Upper lobe of left lung (tissue), 6 donors: ENCODE results near the gene DUSP16. TPM values are rescaled to one million over a fixed set of nuclear protein-coding genes. Genes with fewer than 3 reads are reported as not detected.
"Not testable (repeated sequence)": the region's sequence is repeated elsewhere in the genome, so short reads cannot be mapped to it uniquely, and the experiment has no call there.

Source experiments
- ATAC-seq, 2 donors: fragments of 200-7000 bp; cut with Tn5 transposase; one replicate each; pipeline ENCODE4 v1.9.1; 2022; ENCODE audit warnings: mild to moderate bottlenecking in 2 of 2, moderate library complexity in 2 of 2; ENCODE audit not compliant: low FRiP score in 2 of 2
- DNase-seq, 2 donors: peaks; one replicate each; pipeline ENCODE4 v3.0.0-alpha.2; 2019 to 2020
- H3K27ac ChIP-seq, 4 donors: fragments of 200-600 bp; sonication (generic); one replicate each; pipeline ENCODE4 v1.5.1; 2016 to 2019
- H3K27me3 ChIP-seq, 4 donors: fragments of 200-600 bp; sonication (generic); one replicate each; pipeline ENCODE4 v1.5.1; 2017 to 2019
- H3K36me3 ChIP-seq, 4 donors: fragments of 200-600 bp; sonication (generic); one replicate each; pipeline ENCODE4 v1.5.1; 2016 to 2019
- H3K4me1 ChIP-seq, 4 donors: fragments of 200-600 bp; sonication (generic); one replicate each; pipeline ENCODE4 v1.5.1; 2018 to 2019
- H3K4me3 ChIP-seq, 4 donors: fragments of 200-600 bp; sonication (generic); one replicate each; pipeline ENCODE4 v1.5.1; 2017 to 2019; ENCODE audit warnings: mild to moderate bottlenecking in 2 of 4, moderate library complexity in 1 of 4
- H3K9me3 ChIP-seq, 4 donors: fragments of 200-600 bp; sonication (generic); one replicate each; pipeline ENCODE4 v1.5.1; 2018 to 2019
- EP300 ChIP-seq, 4 donors: sonication (generic); formaldehyde crosslinking; IDR thresholded peaks; one replicate each; pipeline ENCODE4 v1.5.1; 2017; ENCODE audit warnings: antibody characterized with exemption in 4 of 4, control low read depth in 2 of 4
- POLR2A ChIP-seq, 4 donors: fragments of 450-650 bp; IDR thresholded peaks; one replicate each; pipeline ENCODE4 v1.5.1; 2016 to 2017; ENCODE audit warnings: antibody characterized with exemption in 4 of 4, mild to moderate bottlenecking in 2 of 4
- POLR2AphosphoS5 ChIP-seq, 2 donors: sonication (generic); formaldehyde crosslinking; IDR thresholded peaks; one replicate each; pipeline ENCODE4 v1.5.1; 2017; ENCODE audit warnings: antibody characterized with exemption in 2 of 2
- WGBS, 2 donors: methylation state at CpG; one replicate each; pipeline ENCODE4 v1.1.5; 2017 to 2018; 5-methylcytosine and 5-hydroxymethylcytosine counted together
- total RNA-seq, 6 donors: library from RNA; depleted of rRNA in 4 of 6; stranded (reverse); fragments of >200 nt in 4 of 6; gene quantifications; one replicate each; pipeline versions ENCODE4 v1.1.0 to v1.2.1, GENCODE V29; 2016 to 2021
- TF ChIP-seq, protein P1 (sequence below), 6 experiments: fragments of 450-650 bp in 4 of 6; fragments of 200-600 bp in 2 of 6; sonication (generic) in 2 of 6; IDR thresholded peaks; one replicate each; pipeline ENCODE4 v1.5.1; 2016 to 2019; ENCODE audit warnings: antibody characterized with exemption in 6 of 6
- donor health status: DM: no; HTN: no; CAD: no; lungs with moderate emphysema.
- donor health status: DM: no; HTN: yes; CAD: no; lungs with severe emphysema.

Gene DUSP16
- total RNA-seq, 6 donors from 2014 or later = 23.7 to 51.6 (median 41.7) TPM

DNA sequence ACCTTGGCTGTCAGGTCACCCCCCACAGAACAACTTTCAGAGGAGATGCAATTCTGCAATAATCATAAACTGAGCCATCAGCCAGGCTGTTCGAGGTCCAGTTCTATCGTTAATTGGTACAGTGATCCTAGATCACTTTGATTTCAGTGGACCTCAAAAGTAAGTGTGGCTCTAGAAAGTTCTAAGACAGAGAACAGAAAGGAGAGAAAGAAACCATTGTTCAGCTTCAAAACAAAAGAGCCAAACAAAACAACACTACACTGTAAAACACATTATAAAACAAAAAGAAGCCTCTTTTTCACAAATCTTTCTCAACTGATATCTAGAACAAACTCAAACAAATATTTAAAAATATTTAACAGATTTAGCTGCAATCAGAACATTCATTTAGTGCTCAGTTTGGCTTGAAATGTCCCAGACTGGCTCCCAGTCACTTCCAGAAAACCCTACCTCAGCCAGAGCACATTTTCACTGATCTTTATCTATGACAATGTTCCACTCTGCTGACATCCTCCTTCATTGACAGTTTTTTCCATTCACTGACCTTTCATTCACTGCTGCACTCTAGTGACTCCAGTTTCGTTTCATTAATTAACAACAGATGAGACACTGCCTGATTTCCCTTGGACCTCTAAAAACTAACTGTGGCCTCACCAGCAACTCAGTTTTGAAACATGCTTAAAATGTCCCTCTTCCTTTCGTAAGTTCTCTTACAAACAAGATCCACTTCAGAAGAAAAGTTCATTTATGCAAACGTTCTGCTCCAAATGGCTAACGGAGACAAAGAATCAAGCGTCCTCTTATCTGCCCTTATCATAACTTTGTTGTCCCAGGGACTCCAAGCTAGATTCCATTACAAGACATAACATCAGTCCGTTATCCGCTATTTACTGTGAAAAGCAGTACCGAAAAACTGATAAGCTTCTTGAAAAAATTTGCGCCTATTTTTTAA lies 56.8 kb downstream of the DUSP16 start:
- ATAC-seq (peak; percentile 60 to 84), DNase-seq (no peak)

DNA sequence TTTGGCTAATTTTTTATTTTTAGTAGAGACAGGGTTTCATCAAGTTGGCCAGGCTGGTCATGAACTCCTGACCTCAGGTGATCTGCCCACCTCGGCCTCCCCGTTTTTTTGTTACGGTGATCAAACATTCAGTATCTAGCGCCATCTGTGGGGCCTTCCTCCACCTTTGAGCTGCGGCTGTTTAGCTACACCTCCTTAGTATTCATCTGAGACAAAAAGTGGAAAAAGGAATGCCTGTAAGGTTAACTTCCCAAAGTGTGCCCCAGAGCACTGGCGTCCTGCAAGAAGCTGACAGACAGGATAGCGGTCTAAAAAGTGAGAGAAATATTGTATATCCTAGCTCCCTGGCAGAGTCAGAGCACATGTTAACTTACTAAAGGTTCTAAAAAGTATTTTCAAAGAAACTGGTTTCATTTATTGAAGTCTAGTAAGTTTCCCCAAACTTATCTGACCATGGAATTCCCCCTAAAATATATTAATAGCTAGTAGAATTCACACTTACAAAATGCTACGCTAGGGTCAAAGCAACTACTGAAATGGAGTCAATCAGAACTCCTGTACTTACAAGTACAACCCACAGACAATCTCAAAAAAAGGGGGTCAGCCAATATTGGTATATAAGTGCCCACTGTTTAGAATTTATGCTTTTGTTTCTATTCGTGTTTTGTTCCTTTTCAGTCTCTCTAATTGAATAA lies 59.1 kb downstream of the DUSP16 start:
- ATAC-seq (no peak), DNase-seq (no peak)
- 82 to 93% methylated on average over 9 of the region's 9 CpGs for WGBS, 2 donors
- TF ChIP-seq, protein P1, sequence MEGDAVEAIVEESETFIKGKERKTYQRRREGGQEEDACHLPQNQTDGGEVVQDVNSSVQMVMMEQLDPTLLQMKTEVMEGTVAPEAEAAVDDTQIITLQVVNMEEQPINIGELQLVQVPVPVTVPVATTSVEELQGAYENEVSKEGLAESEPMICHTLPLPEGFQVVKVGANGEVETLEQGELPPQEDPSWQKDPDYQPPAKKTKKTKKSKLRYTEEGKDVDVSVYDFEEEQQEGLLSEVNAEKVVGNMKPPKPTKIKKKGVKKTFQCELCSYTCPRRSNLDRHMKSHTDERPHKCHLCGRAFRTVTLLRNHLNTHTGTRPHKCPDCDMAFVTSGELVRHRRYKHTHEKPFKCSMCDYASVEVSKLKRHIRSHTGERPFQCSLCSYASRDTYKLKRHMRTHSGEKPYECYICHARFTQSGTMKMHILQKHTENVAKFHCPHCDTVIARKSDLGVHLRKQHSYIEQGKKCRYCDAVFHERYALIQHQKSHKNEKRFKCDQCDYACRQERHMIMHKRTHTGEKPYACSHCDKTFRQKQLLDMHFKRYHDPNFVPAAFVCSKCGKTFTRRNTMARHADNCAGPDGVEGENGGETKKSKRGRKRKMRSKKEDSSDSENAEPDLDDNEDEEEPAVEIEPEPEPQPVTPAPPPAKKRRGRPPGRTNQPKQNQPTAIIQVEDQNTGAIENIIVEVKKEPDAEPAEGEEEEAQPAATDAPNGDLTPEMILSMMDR (IDR thresholded peaks at IDR 0.05) = no peak
- TF ChIP-seq POLR2A (IDR thresholded peaks at IDR 0.05) (no peak), EP300 (IDR thresholded peaks at IDR 0.05) (no peak), POLR2AphosphoS5 (IDR thresholded peaks at IDR 0.05) (no peak)
- H3K9me3 ChIP-seq = no peaks in the 10 kb centered on the region
- no peaks in the 10 kb centered on the region for H3K36me3 ChIP-seq
- H3K4me3 ChIP-seq = no peak overlapping the region
- H3K27ac ChIP-seq = no peak overlapping the region
- H3K4me1 ChIP-seq = peaks cover 25 to 31% (median 28%) of the 10 kb centered on the region in 4 donors
- H3K27me3 ChIP-seq = no peaks in the 10 kb centered on the region

More for the DNA sequence above, 56.8 kb downstream of the DUSP16 start:
- 43 to 50% methylated on average over 11 of the region's 11 CpGs for WGBS, 2 donors
- H3K27ac ChIP-seq = peak overlapping the region; percentile 6 to 82 (median 69)
- H3K4me1 ChIP-seq = peaks cover 27 to 45% (median 38%) of the 10 kb centered on the region in 4 donors
- TF ChIP-seq POLR2AphosphoS5 (IDR thresholded peaks at IDR 0.05) (peak; percentile 30 to 66), POLR2A (IDR thresholded peaks at IDR 0.05) (no peak), EP300 (IDR thresholded peaks at IDR 0.05) (peak in 2 of 4 donors; percentile 21 to 73)
- H3K4me3 ChIP-seq = peak overlapping the region in 3 of 4 donors; percentile 4 to 29 (median 17)
- no peaks in the 10 kb centered on the region for H3K27me3 ChIP-seq
- H3K9me3 ChIP-seq = no peaks in the 10 kb centered on the region
- no peaks in the 10 kb centered on the region for H3K36me3 ChIP-seq

DNA sequence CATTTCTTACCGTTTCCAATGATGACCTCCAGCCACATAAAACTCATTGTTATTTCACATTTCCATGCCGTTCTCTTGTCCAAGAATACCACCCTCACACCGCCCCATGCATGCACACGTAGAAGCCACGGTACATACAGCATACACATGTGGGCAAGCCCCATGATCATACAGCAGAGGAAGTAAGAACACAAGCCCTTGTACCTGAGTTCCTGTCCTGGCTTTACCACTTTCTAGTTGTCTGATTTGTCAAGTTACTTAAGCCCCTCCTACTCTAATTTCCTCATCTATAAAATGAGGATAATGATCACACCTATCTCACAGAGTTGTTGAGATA lies 59.9 kb downstream of the DUSP16 start:
- no peaks in the 10 kb centered on the region for H3K9me3 ChIP-seq
- H3K4me3 ChIP-seq = no peak overlapping the region
- DNase-seq = no peak
- WGBS, 2 donors = 97% methylated on average over 5 of the region's 5 CpGs
- ATAC-seq = no peak
- TF ChIP-seq POLR2AphosphoS5 (IDR thresholded peaks at IDR 0.05) (no peak), POLR2A (IDR thresholded peaks at IDR 0.05) (no peak), EP300 (IDR thresholded peaks at IDR 0.05) (no peak)
- TF ChIP-seq, protein P1 (IDR thresholded peaks at IDR 0.05) = no peak
- H3K27ac ChIP-seq = peak overlapping the region in 1 of 4 donors; percentile 17
- no peaks in the 10 kb centered on the region for H3K36me3 ChIP-seq
- H3K4me1 ChIP-seq = peaks cover 21 to 29% (median 27%) of the 10 kb centered on the region in 4 donors
- H3K27me3 ChIP-seq = no peaks in the 10 kb centered on the region

DNA sequence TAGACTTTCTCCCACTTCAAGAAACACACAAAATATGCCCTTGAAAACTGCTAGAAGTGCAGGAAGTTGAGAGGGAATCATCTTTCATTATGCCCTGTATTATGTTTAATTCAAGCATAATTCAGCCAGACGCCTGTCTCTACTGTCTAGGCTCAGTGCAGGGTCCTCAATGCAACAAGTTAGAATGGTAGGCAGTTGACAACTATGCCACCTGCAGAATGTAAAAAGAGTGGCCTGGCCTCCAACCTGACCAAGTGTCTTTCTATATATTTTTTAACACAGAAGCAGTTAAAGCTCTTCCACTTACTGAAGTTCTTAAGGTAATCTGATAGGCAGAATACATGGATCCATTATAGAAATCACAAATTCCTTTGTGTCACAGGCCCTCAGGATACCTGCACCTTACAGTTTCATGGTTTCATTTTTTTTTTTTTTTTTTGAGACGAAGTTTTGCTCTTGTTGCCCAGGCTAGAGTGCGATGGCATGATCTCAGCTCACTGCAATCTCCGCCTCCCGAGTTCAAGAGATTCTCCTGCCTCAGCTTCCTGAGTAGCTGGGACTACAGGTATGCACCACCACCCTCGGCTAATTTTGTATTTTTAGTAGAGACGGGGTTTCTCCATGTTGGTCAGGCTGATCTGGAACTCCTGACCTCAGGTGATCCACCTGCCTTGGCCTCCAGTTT lies 60.4 kb downstream of the DUSP16 start:
- H3K4me3 ChIP-seq, H3K27me3 ChIP-seq, DNase-seq, H3K9me3 ChIP-seq, ATAC-seq, H3K36me3 ChIP-seq: not testable (repeated sequence)
- 87 to 97% methylated on average over 7 of the region's 7 CpGs for WGBS, 2 donors
- Histone ChIP-seq H3K4me1 (peaks cover 21 to 27% (median 23%) of the 10 kb centered on the region in 4 donors), H3K27ac (peak overlapping the region in 1 of 4 donors; percentile 17)

DNA sequence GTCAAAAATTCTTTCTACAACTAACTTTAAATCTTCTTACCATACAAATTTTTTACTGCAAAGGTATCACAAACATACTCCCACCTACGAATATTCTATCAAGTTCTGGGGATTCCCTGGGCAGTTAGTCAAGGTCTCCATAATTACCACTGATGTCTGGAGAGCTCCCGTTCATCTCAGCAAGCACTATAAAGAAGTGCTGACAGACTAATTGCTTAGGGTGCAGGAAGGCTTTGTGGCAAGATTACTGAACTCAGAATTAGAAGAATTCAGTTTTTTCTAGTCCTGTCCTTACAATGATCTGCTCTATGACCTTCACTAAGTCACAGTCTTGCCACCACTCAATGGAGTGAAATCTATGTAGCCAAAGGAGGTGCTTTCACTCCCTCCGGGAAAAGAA lies 61.5 kb downstream of the DUSP16 start:
- no peak for TF ChIP-seq EP300 (IDR thresholded peaks at IDR 0.05)
- no peak for TF ChIP-seq POLR2A (IDR thresholded peaks at IDR 0.05)
- TF ChIP-seq POLR2AphosphoS5 (IDR thresholded peaks at IDR 0.05) = no peak
- TF ChIP-seq, protein P1 (IDR thresholded peaks at IDR 0.05) = no peak
- Histone ChIP-seq H3K27ac (peak overlapping the region in 1 of 4 donors; percentile 18), H3K4me1 (peaks cover 11 to 16% (median 12%) of the 10 kb centered on the region in 4 donors), H3K36me3 (no peaks in the 10 kb centered on the region), H3K9me3 (no peaks in the 10 kb centered on the region), H3K4me3 (no peak overlapping the region), H3K27me3 (no peaks in the 10 kb centered on the region)
- DNase-seq = no peak
- 67 to 72% methylated on average over 3 of the region's 3 CpGs for WGBS, 2 donors
- ATAC-seq = no peak
